Gastroesophageal sphincter (tissue), 4 donors: ENCODE data around the gene CAMTA2. TPM values are rescaled to one million over a fixed set of nuclear protein-coding genes. Genes with fewer than 3 reads are reported as not detected.

ENCODE experiments used
- ATAC-seq: fragments of 150-250 bp; one replicate; pipeline ENCODE4 v1.9.1; 2016; ENCODE audit warnings: mild to moderate bottlenecking, moderate library complexity
- H3K27ac ChIP-seq, 4 donors: fragments of 200-600 bp; sonication (generic) in 3 of 4; 1 replicate in 3 of 4; 2 replicates in 1 of 4; pipeline ENCODE4 v1.5.1; 2016 to 2019
- H3K27me3 ChIP-seq: fragments of 200-600 bp; sonication (generic); one replicate; pipeline ENCODE4 v1.5.1; 2019
- H3K36me3 ChIP-seq, 2 donors: fragments of 200-600 bp; sonication (generic); one replicate each; pipeline ENCODE4 v1.5.1; 2019; ENCODE audit warnings: control low read depth in 1 of 2
- H3K4me1 ChIP-seq, 3 donors: fragments of 200-600 bp; sonication (generic); 1 replicate in 2 of 3; 2 replicates in 1 of 3; pipeline ENCODE4 v1.5.1; 2016 to 2019; ENCODE audit warnings: control low read depth in 2 of 3
- H3K4me3 ChIP-seq, 2 donors: fragments of 200-600 bp; sonication (generic); one replicate each; pipeline ENCODE4 v1.5.1; 2019; ENCODE audit warnings: mild to moderate bottlenecking in 1 of 2, moderate library complexity in 1 of 2
- H3K9me3 ChIP-seq, 3 donors: fragments of 200-600 bp; sonication (generic); one replicate each; pipeline ENCODE4 v1.5.1; 2017 to 2019; ENCODE audit warnings: control low read depth in 2 of 3
- CTCF ChIP-seq, 4 experiments: fragments of 200-600 bp in 2 of 4; fragments of 450-650 bp in 2 of 4; sonication (generic) in 1 of 4; IDR thresholded peaks; one replicate each; pipeline ENCODE4 v1.5.1; 2017 to 2019; ENCODE audit warnings: antibody characterized with exemption in 4 of 4, mild to moderate bottlenecking in 2 of 4, moderate library complexity in 2 of 4
- EP300 ChIP-seq: sonication (generic); formaldehyde crosslinking; IDR thresholded peaks from one replicate; pipeline ENCODE4 v1.6.1; 2017; ENCODE audit warnings: antibody characterized with exemption, mild to moderate bottlenecking
- POLR2A ChIP-seq, 2 donors: fragments of 450-650 bp; IDR thresholded peaks; one replicate each; pipeline ENCODE4 v1.6.1; 2017; ENCODE audit warnings: antibody characterized with exemption in 2 of 2, mild to moderate bottlenecking in 2 of 2, moderate library complexity in 1 of 2
- POLR2AphosphoS5 ChIP-seq: sonication (generic); formaldehyde crosslinking; IDR thresholded peaks from one replicate; pipeline ENCODE4 v1.6.1; 2017; ENCODE audit warnings: antibody characterized with exemption
- WGBS, 2 donors: methylation state at CpG; one replicate each; pipeline ENCODE4 v1.1.5; 2018; ENCODE audit warnings: low coverage in 1 of 2; 5-methylcytosine and 5-hydroxymethylcytosine counted together
- total RNA-seq, 4 donors: library from RNA; depleted of rRNA; stranded (reverse); fragments of >200 nt; gene quantifications; one replicate each; pipeline ENCODE4 v1.1.0, GENCODE V29; 2016

Gene CAMTA2
- total RNA-seq, 4 donors from 2014 or later, result 16.7 to 50.0 (median 26.1) TPM

- H3K4me3 ChIP-seq, result peak overlapping the region in 1 of 2 donors; percentile 100
- 9 to 33% methylated on average over 4 to 5 of the region's 7 CpGs for WGBS, 2 donors
Observed at GRCh38 chr17:4945176-4945943, 42.1 kb downstream of the CAMTA2 start.

GRCh38 chr17:4944554-4945175, 42.8 kb downstream of the CAMTA2 start:
- ATAC-seq, result no peak
- peak overlapping the region; percentile 63 to 98 (median 97) for H3K27ac ChIP-seq
- H3K36me3 ChIP-seq, result peaks cover 0 to 51% of the 10 kb centered on the region in 2 donors
- H3K9me3 ChIP-seq, result no peaks in the 10 kb centered on the region
- TF ChIP-seq EP300, result no peak
- H3K4me3 ChIP-seq, result no peak overlapping the region
- H3K4me1 ChIP-seq, result peaks cover 0 to 75% (median 33%) of the 10 kb centered on the region in 3 donors
- H3K27me3 ChIP-seq, result no peaks in the 10 kb centered on the region
- 18 to 43% methylated on average over 2 to 5 of the region's 8 CpGs for WGBS, 2 donors

More at GRCh38 chr17:4945176-4945943, 42.1 kb downstream of the CAMTA2 start:
- TF ChIP-seq EP300 (no peak), CTCF (IDR thresholded peaks at IDR 0.05) (no peak), POLR2AphosphoS5 (peak; percentile 80)
- H3K27ac ChIP-seq, result peak overlapping the region; percentile 63 to 98 (median 97)
- no peaks in the 10 kb centered on the region for H3K27me3 ChIP-seq
- H3K9me3 ChIP-seq, result no peaks in the 10 kb centered on the region
- peak; percentile 37 for ATAC-seq
- peaks cover 0 to 51% of the 10 kb centered on the region in 2 donors for H3K36me3 ChIP-seq
- H3K4me1 ChIP-seq, result peaks cover 0 to 82% (median 36%) of the 10 kb centered on the region in 3 donors

- Histone ChIP-seq H3K9me3 (no peaks in the 10 kb centered on the region), H3K27ac (peak overlapping the region in 3 of 4 donors; percentile 96 to 98 (median 98)), H3K27me3 (no peaks in the 10 kb centered on the region), H3K4me1 (peaks cover 0 to 74% (median 35%) of the 10 kb centered on the region in 3 donors), H3K4me3 (no peak overlapping the region), H3K36me3 (peaks cover 0 to 51% of the 10 kb centered on the region in 2 donors)
- ATAC-seq, result no peak
- TF ChIP-seq CTCF (IDR thresholded peaks at IDR 0.05), result no peak
- TF ChIP-seq POLR2A (IDR thresholded peaks at IDR 0.05), result no peak
- no peak for TF ChIP-seq POLR2AphosphoS5
- no peak for TF ChIP-seq EP300
- 24 to 31% methylated on average over 3 of the region's 3 CpGs for WGBS, 2 donors
Observed at GRCh38 chr17:4944163-4944553, 43.3 kb downstream of the CAMTA2 start.

- Histone ChIP-seq H3K27me3 (no peaks in the 10 kb centered on the region), H3K4me3 (no peak overlapping the region), H3K9me3 (no peaks in the 10 kb centered on the region), H3K4me1 (peaks cover 0 to 84% (median 47%) of the 10 kb centered on the region in 3 donors), H3K36me3 (peaks cover 0 to 59% of the 10 kb centered on the region in 2 donors), H3K27ac (peak overlapping the region in 3 of 4 donors; percentile 39 to 98 (median 96))
- WGBS, 2 donors, result 66 to 69% methylated on average over 7 to 9 of the region's 13 CpGs
- no peak for TF ChIP-seq POLR2AphosphoS5
- no peak for TF ChIP-seq CTCF (IDR thresholded peaks at IDR 0.05)
- no peak for TF ChIP-seq EP300
- TF ChIP-seq POLR2A (IDR thresholded peaks at IDR 0.05), result no peak
- ATAC-seq, result no peak
Observed at GRCh38 chr17:4942760-4943508, 44.5 kb downstream of the CAMTA2 start.

- H3K27me3 ChIP-seq, result no peaks in the 10 kb centered on the region
- H3K9me3 ChIP-seq, result no peaks in the 10 kb centered on the region
- WGBS, 2 donors, result 30 to 53% methylated on average over 4 of the region's 4 CpGs
- no peak for ATAC-seq
- no peak for TF ChIP-seq POLR2AphosphoS5
- H3K4me3 ChIP-seq, result peak overlapping the region; percentile 88 to 89
- H3K27ac ChIP-seq, result peak overlapping the region in 3 of 4 donors; percentile 90 to 96 (median 93)
- H3K4me1 ChIP-seq, result peaks cover 0 to 82% (median 43%) of the 10 kb centered on the region in 3 donors
- peaks cover 0 to 71% of the 10 kb centered on the region in 2 donors for H3K36me3 ChIP-seq
Observed at GRCh38 chr17:4941319-4941610, 46.2 kb downstream of the CAMTA2 start.
